HG03460 (cell line): ENCODE results near the gene DFFB.
"Not testable (repeated sequence)": the region's sequence is repeated elsewhere in the genome, so short reads cannot be mapped to it uniquely, and the experiment has no call there.

Source experiments
- ATAC-seq: cut with Tn5 transposase; IDR thresholded peaks from one replicate; pipeline ENCODE4 v1.9.1; 2021; ENCODE audit not compliant: unreplicated experiment

DFFB gene

DNA sequence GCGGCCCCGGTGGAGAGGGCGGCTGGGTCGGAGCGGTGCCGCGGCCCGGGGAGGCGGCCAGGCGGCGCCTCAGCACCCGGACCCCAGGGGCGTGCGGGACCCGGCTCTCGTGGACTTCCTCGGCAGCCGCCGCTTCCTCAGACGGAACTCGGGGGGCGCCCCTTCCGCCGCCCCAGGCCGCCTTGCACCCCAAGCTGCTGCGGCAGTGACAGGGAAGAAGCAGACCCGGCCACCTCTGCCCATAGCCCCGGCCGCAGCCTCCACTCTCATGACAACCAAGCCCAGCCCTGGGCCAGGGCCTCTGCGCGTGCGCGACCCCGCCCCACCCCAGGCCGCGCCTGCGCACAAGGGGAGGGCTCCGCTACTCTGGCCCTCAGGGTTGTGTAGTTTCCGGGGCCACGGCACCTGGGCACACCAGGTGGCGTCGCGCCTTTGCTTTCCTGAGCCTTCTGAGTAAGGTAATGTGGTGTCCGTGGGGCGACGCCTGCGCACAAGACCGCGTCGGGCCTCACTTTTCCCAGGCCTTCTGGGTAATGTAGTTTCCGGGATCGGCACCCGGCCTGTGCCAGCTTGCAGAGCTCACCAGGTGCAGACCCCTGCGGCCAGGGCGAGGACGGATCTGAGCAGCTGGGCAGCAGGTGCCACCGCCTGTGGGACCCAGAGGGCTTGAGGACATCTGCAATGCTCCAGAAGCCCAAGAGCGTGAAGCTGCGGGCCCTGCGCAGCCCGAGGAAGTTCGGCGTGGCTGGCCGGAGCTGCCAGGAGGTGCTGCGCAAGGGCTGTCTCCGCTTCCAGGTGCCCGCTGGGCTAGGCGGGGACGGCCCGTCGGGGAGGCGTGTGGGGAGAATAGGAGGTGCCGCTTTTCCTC, at the start of gene DFFB, which contains the start of gene CEP104:
Gene DFFB, plus strand, starts transcription at position 554 of the 868 bp plus-strand sequence. Its CDS starts 128 bp downstream, at position 682.
Gene CEP104, minus strand, starts transcription at position 289 of the 868 bp plus-strand sequence. CDS start 4,804 bp downstream, outside the sequence.
- ATAC-seq: peak; percentile 95

GRCh38 chr1:3807769-3808168, 49.5 kb upstream of the DFFB start:
- ATAC-seq: no peak

GRCh38 chr1:3809680-3810079, 47.6 kb upstream of the DFFB start:
- ATAC-seq: no peak

DNA sequence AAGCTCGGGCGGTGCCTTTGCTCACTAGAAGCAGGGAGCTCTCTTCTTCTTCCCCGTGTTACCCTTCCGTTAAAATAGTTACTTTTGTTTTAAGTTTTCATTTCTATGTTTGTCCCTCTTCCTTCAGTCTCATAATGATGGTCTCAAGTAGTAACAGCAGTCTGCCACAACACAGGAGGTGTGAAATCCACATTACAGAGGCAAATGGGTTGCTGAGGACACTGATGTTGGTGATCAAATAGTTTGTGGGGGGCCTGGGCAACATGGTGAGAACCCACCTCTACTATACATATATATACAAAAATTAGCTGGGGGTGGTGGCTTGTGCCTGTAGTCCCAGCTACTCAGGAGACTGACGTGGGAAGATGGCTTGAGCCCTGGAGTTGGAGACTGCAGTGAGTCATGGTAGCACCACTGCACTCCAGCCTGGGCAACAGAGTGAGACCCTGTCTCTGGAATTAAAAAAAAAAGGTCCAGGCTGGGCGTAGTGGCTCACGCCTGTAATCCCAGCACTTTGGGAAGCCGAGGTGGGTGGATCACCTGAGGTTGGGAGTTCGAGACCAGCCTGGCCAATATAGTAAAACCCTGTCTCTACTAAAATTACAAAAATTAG, 47.0 kb upstream of the DFFB start:
- not testable (repeated sequence) for ATAC-seq

- no peak for ATAC-seq
Observed at GRCh38 chr1:3811595-3811911, 45.7 kb upstream of the DFFB start.

GRCh38 chr1:3814065-3814464, 43.2 kb upstream of the DFFB start:
- ATAC-seq: no peak

DNA sequence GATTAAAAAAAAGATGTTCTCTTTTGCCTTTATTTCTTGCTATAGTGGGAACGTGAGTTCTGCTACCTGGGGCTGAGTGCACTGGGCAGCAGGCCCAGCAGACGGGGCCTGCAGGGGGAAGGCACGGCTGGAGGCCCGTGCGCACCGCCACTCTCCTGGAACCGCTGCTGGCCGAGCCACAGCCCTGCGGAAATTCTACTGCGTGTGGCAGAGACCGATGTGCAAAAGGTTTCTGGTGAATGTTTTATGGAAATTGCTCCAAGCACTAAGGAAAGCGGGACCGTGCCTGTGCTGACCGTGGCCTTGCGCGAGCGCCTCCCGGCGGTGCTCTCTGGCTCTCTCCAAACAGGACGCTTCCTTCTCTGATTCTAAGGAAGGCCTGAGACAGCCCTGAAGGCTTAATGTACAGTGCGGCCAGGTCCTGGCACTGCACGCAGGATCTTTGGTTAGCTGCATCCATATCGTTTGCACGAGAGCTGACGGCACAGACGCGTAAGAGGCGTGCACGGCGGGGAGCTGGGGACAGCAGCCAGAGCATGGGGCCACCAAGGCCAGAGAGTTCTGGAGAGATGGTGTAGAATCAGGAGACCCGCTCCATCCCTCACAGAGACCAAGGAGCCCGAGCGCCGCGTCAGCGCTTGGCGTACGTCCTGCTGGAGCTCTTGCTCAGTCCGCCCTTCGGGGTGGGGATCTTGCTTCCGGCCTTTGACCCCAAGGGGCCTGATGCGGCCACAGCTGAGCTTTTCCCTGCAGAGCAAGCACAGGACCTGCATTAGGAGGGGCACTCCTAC, 42.3 kb upstream of the DFFB start:
- ATAC-seq: no peak

GRCh38 chr1:3816331-3817137, 40.7 kb upstream of the DFFB start:
- no peak for ATAC-seq

DNA sequence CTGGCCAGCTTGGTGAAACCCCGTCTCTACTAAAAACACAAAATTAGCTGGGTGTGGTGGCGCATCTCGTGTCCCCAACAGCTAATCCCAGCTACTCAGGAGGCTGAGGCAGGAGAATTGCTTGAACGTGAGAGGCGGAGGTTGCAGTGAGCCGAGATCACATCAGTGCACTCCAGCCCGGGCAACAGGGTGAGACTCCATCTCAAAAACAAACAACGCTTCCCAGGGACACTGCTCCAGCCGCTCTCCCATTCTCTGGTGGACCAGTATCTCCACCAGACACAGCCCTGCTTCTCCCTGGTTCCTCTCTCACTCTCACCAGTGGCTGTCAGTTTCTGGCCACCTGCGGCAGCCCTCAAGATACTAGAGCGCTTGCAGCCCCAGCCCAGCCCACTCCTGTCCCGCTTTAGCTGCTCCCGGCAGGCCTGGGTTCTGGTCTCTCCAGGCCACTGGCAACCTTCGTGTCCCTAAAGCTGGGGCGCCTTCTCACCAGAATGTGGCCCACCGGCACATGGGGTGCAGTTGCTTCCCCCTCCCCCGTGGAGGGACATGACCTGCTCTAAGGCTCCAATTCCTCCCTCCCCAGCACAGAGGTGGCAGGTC, 40.0 kb upstream of the DFFB start:
- no peak for ATAC-seq

GRCh38 chr1:3817821-3818597, 39.3 kb upstream of the DFFB start:
- ATAC-seq: no peak

- ATAC-seq: no peak
Observed at GRCh38 chr1:3819771-3820200, 37.5 kb upstream of the DFFB start.

- no peak for ATAC-seq
Observed at GRCh38 chr1:3820316-3820715, 37.0 kb upstream of the DFFB start.

- no peak for ATAC-seq
Observed at GRCh38 chr1:3821004-3821403, 36.3 kb upstream of the DFFB start.

DNA sequence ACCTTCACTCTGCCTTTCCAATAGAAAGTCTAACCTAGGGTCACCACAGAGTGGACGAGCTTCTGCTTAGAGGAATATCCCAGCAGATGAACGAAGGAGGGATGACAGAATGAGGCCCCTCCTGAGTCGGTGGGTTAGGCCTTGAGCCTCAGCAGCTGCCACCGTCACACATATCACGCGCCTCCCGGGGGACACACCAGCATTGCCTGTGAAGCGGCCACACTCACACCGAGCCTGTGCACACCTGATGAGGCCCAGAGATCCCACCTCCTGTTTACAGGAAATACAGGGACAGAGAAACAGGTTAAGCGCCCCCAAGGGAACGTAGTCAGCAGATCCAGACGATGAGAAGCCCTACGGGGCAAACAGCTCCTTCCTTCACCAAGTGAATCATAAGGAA, 35.8 kb upstream of the DFFB start:
- no peak for ATAC-seq

- ATAC-seq: no peak
Observed at GRCh38 chr1:3821908-3822307, 35.4 kb upstream of the DFFB start.

DNA sequence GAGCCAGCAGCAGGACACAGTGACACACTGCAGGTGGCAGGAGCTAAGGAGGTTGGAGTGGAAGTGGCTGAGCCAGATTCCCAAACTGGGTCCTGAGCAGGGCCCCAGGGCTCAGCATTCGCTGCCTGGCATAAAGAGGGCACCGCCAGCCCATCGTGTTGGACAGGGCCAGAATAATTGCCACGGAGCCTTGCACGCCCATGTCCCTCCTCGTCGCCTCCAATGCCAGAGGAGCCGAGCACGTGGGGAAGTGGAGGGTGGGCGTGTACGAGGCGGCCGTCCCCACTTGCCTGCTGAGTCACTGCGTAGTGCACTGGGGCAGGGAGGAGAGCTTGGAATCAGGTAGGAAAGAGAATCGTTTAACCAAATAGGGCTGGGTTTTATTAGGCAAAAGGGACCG, 34.9 kb upstream of the DFFB start:
- ATAC-seq: no peak

DNA sequence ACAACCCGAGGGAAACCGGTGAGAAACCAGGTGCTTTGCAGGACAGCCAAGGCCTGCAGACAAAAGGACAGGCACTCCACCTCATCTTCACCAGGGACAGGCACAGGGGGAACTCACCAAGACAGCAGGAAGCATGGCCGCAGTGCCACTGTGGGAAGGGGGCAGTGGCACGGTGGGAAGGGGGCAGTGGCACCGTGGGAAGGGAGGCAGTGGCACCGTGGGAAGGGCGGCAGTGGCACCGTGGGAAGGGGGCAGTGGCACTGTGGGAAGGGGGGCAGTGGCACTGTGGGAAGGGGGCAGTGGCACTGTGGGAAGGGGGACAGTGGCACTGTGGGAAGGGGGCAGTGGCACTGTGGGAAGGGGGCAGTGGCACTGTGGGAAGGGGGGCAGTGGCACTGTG, 32.6 kb upstream of the DFFB start:
- ATAC-seq: no peak

DNA sequence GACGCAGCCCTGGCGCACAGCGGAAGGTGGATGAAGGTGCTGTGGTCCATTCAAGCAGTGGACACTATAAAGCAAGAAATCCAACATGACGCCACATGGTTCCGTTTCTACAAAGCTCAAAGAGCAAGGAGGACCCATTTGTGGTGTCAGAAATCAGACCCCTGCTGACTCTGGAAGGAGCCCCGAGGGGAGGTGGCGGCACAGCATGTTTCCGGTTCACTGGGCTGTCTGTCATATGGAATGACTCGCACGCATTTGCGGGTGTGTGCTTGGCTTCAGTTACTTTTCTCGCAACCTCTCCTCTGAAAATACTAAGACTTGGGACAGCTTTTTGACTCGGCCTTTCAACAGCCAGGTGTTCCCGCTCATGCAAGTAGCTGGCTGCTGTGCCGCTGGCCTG, 31.9 kb upstream of the DFFB start:
- no peak for ATAC-seq

DNA sequence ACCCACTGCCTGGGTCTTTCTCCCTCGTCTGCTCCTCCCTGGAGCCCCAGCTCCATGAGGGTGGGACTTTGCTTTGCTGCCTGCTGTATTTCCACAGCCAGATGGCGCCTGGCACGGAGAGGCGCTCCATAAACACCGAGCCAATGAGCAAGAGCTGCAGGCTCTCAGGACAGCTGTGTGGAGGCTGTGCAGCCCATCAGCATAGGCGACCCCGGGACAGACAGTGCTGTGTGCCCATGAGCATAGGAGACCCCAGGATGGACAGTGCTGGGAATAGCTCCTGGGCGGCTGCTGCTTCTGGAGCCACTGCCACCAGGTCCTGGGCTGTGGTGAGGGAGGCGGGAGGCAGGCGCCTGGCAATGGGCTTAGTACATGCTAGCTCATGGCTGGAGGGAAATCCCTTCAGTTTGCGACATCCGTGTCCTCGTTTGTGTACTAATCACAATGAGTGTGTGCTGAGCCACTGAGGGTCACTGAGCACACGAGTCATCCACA, 29.4 kb upstream of the DFFB start:
- no peak for ATAC-seq
